AG09319 (cell line): ENCODE data around the gene MBOAT1.

Source experiments
- DNase-seq: peaks from one replicate; pipeline ENCODE4 v3.0.0-alpha.2; 2010; ENCODE audit warnings: low read depth; ENCODE audit errors: extremely low read depth
- TF ChIP-seq, protein P1 (sequence below): IDR thresholded peaks from 2 replicates; pipeline ENCODE4 v1.5.1; 2011; ENCODE audit warnings: low read depth, mild to moderate bottlenecking, inconsistent platforms, low read length, moderate library complexity

MBOAT1 gene

DNA sequence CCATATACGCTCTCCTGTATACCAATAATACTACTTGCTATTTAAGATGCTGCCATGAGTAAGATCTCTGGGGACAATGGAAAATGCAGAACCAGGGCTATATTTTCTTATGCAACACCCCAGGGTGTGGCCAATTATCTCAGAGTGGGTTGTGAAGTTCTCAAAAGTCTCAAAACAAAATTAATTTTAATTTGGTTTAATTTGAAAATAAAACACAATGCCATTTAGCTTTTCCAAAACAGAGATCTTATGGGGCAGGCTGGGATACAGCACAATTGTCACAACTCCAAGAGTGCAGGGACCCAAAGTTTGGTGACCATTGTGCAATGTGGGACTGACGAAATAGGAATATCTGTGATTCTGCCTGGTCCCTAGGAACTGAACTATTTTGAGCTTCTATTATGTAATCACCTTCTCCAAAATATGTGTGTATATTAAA lies 43.1 kb downstream of the MBOAT1 start:
- TF ChIP-seq, protein P1, sequence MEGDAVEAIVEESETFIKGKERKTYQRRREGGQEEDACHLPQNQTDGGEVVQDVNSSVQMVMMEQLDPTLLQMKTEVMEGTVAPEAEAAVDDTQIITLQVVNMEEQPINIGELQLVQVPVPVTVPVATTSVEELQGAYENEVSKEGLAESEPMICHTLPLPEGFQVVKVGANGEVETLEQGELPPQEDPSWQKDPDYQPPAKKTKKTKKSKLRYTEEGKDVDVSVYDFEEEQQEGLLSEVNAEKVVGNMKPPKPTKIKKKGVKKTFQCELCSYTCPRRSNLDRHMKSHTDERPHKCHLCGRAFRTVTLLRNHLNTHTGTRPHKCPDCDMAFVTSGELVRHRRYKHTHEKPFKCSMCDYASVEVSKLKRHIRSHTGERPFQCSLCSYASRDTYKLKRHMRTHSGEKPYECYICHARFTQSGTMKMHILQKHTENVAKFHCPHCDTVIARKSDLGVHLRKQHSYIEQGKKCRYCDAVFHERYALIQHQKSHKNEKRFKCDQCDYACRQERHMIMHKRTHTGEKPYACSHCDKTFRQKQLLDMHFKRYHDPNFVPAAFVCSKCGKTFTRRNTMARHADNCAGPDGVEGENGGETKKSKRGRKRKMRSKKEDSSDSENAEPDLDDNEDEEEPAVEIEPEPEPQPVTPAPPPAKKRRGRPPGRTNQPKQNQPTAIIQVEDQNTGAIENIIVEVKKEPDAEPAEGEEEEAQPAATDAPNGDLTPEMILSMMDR, result no peak
- no peak for DNase-seq

DNA sequence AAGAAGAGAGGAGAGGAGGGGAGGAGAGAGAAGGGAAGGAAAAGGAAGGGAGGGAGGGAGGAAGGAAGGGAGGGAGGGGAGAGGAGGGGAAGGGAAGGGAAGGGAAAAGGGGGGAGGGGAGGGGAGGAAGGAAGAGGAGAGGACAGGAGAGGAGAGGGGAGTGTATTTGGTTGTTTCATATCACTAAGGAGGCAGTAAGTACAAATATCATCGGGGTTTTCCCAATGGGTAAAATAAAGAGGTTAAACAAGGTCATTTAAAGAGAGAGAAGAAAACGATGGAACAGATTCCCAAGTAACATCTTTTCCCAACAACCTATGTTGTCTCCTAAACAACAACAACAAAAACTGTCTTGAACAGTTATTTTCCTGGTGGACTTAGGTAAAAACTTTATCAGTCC lies 43.6 kb downstream of the MBOAT1 start:
- TF ChIP-seq, protein P1, result no peak
- no peak for DNase-seq

DNA sequence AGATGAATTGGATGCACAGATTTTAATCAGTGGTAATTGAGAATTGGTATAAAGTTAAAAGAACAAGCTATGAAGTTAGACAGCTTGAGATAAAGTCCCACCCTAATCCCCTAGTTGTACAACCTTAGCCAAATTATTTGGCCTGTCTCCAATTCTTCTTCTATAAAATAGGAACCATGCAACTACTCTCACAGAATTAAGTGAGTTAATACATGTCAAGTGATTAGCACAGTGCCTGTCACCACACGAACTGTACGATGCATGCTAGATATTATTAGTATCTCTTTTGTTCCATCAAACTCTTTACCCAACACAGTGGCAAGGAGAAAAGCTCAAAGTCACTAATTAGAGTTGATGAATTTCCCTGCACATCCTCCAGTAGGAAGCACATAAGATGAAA lies 44.7 kb downstream of the MBOAT1 start:
- TF ChIP-seq, protein P1, result no peak
- DNase-seq, result no peak

DNA sequence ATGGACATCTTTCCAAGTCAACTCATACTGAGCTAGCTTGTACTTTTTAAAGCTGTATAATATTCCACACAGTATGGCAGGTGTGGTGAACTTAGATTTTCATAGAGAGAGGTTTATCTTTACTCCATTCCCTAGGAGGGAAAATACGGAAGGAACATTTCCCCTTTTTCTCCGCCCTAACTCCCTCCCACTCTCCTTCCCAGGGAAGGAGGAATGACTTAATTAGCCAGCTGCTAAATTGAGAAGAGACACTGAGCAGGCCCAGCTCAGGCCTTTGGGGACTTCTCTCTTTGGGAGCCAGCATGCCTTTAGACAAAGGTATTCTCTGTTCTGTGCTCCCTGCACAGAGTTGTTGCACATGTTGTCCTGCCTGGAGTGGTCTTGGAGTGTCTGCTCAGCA lies 46.1 kb downstream of the MBOAT1 start:
- DNase-seq, result no peak
- TF ChIP-seq, protein P1, result no peak

DNA sequence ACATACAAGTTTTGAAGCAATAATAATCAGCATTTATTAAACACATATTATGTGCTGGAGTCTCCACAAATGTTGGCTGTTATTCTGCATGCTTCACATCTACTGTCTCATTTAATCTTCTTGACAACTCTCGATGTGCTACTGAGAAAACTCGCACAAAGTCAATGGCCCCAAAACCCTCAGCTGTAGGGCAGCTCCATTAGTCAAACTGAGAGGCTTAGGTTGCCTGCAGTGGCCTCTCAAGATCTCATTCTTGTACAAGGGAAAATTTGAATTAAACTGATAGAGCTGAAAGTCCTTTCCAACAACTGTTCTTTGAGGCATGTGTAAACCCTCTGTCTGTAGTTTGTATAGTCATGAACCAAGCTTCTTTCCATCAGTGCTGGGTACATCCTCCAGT lies 49.8 kb downstream of the MBOAT1 start:
- DNase-seq, result no peak
- TF ChIP-seq, protein P1, result no peak

DNA sequence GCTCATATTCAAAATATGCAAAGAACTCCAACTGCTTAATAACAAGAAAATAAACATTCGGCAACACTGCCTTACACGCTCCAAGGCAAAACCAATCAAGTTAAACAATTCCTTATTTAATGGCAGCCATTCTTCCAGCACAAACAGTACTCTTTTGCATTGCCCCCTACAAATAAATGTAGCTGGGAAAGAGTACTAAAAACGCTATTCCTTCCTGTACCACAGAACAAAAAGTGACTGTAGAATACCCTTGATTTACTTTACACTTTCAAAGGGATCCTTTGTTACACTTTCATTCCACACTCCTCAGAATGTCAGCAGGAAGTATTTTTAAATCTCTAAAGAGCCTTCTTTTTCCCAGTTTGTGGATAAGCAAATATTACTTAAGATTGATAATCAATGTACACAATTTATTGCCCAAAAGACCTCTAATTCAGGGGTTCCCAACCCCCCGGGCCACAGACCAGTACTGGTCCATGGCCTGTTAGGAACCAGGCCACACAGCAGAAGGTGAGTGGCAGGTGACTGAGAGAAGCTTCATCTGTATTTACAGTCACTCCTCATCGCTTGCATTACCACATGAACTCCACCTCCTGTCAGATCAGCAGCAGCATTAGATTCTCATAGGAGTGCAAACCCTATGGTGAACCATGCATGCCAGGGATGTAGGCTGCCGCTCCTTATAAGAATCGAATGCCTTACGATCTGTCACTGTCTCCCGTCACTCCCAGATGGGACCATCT lies 51.6 kb downstream of the MBOAT1 start:
- TF ChIP-seq, protein P1, result no peak
- DNase-seq, result peak; percentile 23

DNA sequence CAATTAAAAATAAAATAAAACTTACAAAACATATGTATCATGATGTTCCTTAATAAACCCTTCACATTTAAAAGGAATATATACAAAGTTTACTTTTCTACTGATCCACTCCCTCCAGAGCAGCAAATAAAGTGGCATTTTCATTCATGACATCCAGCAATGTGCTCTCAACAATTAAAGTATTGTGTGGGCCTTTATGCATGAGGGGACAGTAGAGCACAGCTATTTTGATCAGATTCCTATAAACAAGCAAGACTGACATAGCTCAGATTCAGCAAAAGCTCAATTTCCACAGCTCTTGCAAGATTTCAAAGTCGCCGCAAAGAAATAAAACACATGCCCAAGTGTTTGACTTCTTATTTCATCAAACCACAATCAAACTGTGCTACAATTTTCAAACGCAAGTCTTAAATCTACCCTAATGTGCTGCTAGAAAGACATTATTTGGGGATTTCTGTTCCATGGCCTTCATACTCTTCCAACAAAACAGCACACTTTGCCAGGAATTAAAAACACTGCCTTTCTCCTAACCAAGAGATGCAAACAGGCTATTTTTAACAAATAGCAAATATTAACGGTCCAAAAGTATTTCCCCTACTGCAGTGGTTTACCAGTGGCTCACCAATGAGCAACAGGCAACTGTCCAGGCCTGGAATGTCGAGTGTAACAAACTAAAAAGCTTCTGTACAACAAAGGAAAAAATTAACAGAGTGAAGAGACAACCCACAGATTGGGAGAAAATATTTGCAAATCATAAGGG lies 52.3 kb downstream of the MBOAT1 start:
- DNase-seq, result no peak
- TF ChIP-seq, protein P1, result no peak
